ENCODE measurements around the gene MYO3A. TPM values are rescaled to one million over a fixed set of nuclear protein-coding genes. Genes with fewer than 3 reads are reported as not detected.

MYO3A gene
- total RNA-seq, 1 experiment from 2014 or later = not detected

DNA sequence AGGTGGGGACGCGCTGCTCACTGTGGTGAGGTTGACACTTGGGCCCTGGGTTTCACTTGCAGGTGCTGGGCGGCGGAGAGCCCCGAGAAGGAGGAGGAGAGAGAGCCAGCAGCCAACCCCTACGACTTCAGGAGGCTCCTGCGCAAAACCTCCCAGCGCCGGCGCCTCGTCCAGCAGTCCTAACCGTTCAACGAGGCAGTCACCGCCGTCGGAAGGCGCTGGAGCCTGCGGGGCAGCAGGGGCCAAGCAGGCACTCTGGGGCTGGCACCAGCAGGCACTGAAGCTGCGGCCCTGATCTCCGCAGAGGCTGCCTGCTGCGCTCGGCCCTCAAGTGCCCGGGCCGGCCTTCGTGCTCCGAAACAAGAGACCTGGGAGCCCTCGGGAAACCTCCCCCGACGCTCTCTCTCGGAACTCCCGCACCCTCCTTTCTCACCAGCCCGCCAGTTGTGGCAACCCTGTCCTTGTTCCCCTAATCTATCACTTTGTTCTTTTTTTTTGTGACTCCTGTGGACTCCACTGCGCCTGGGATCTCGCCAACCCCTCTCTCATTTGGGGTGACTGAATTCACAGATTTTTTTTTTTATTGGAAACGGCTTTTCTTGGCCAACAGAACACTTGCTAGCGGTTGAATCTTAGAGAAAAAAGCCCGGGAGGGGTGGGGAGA, 277.9 kb downstream of the MYO3A start:
- Histone ChIP-seq H3K27me3 (ENCODE audit: control insufficient read depth, insufficient read depth, low read length) (peaks cover 4% of the 10 kb centered on the region; the same call in 1 of the 2 replicates), H3K27ac (ENCODE audit: low read length) (no peak overlapping the region), H3K4me3 (ENCODE audit: low read depth in 2 of 2, low read length in 2 of 2) (no peak overlapping the region), H3K36me3 (ENCODE audit: control insufficient read depth, insufficient read depth, low read length) (no peaks in the 10 kb centered on the region), H3K4me1 (ENCODE audit: control insufficient read depth, insufficient read depth, low read length) (no peaks in the 10 kb centered on the region), H3K9me3 (ENCODE audit: control insufficient read depth, insufficient read depth, low read depth, low read length) (no peaks in the 10 kb centered on the region)
- no TSS peak for BruUV-seq (replicated peaks)
- in situ Hi-C loops (cut with HindIII; ENCODE audit: low pct_unique_long_range_greater_than_20kb, low sequenced_read_pairs) (no loop called here), intact Hi-C loops (cut with micrococcal nuclease; ENCODE audit: unreplicated experiment) (no loop called here)
- DNase-seq (ENCODE audit: low read depth, low spot score) (no peak), ATAC-seq (no peak)
- CTCF ChIA-PET = no interaction called here
- TF ChIP-seq, protein P1, sequence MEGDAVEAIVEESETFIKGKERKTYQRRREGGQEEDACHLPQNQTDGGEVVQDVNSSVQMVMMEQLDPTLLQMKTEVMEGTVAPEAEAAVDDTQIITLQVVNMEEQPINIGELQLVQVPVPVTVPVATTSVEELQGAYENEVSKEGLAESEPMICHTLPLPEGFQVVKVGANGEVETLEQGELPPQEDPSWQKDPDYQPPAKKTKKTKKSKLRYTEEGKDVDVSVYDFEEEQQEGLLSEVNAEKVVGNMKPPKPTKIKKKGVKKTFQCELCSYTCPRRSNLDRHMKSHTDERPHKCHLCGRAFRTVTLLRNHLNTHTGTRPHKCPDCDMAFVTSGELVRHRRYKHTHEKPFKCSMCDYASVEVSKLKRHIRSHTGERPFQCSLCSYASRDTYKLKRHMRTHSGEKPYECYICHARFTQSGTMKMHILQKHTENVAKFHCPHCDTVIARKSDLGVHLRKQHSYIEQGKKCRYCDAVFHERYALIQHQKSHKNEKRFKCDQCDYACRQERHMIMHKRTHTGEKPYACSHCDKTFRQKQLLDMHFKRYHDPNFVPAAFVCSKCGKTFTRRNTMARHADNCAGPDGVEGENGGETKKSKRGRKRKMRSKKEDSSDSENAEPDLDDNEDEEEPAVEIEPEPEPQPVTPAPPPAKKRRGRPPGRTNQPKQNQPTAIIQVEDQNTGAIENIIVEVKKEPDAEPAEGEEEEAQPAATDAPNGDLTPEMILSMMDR (IDR thresholded peaks at IDR 0.05) = no peak
- TF ChIP-seq TCF7L2 (IDR thresholded peaks at IDR 0.05; ENCODE audit: low read depth, low read length) (no peak), POLR2AphosphoS5 (IDR thresholded peaks at IDR 0.05; ENCODE audit: low read depth, low read length) (no peak), SIN3A (IDR thresholded peaks at IDR 0.05; ENCODE audit: borderline replicate concordance, insufficient read depth, low read depth, low read length) (no peak)
- TF ChIP-seq, protein P2, sequence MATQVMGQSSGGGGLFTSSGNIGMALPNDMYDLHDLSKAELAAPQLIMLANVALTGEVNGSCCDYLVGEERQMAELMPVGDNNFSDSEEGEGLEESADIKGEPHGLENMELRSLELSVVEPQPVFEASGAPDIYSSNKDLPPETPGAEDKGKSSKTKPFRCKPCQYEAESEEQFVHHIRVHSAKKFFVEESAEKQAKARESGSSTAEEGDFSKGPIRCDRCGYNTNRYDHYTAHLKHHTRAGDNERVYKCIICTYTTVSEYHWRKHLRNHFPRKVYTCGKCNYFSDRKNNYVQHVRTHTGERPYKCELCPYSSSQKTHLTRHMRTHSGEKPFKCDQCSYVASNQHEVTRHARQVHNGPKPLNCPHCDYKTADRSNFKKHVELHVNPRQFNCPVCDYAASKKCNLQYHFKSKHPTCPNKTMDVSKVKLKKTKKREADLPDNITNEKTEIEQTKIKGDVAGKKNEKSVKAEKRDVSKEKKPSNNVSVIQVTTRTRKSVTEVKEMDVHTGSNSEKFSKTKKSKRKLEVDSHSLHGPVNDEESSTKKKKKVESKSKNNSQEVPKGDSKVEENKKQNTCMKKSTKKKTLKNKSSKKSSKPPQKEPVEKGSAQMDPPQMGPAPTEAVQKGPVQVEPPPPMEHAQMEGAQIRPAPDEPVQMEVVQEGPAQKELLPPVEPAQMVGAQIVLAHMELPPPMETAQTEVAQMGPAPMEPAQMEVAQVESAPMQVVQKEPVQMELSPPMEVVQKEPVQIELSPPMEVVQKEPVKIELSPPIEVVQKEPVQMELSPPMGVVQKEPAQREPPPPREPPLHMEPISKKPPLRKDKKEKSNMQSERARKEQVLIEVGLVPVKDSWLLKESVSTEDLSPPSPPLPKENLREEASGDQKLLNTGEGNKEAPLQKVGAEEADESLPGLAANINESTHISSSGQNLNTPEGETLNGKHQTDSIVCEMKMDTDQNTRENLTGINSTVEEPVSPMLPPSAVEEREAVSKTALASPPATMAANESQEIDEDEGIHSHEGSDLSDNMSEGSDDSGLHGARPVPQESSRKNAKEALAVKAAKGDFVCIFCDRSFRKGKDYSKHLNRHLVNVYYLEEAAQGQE (IDR thresholded peaks at IDR 0.05; ENCODE audit: insufficient read depth in 1 of 2, low read depth in 2 of 2, low read length in 1 of 2) = no peak
- POLR2A ChIA-PET = no interaction called here

DNA sequence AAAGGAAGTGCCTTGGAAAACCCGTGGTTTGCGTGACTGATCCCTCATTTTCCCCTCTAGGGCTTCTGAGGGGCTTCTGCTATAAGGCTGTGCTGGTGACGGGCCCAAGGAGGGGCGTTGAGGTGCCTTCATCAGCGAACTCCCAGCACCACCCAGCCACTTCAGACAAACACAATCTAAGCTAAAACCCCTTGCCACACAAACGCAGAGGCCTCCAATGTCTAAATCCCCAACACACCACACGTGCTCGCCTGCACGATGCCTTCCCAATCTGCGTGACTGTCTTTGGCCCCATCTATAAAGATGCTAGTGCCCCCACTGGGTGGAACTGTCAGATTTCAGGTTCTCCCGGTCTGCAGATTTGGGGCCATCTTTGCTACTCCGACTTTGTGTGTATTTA, 278.5 kb downstream of the MYO3A start:
- H3K27me3 ChIP-seq (ENCODE audit: control insufficient read depth, insufficient read depth, low read length) = peaks cover 4% of the 10 kb centered on the region; the same call in 1 of the 2 replicates
- TF ChIP-seq SIN3A (IDR thresholded peaks at IDR 0.05; ENCODE audit: borderline replicate concordance, insufficient read depth, low read depth, low read length) (no peak), POLR2AphosphoS5 (IDR thresholded peaks at IDR 0.05; ENCODE audit: low read depth, low read length) (no peak), TCF7L2 (IDR thresholded peaks at IDR 0.05; ENCODE audit: low read depth, low read length) (no peak)
- no peaks in the 10 kb centered on the region for H3K4me1 ChIP-seq (ENCODE audit: control insufficient read depth, insufficient read depth, low read length)
- in situ Hi-C loops (cut with HindIII; ENCODE audit: low pct_unique_long_range_greater_than_20kb, low sequenced_read_pairs) (no loop called here), intact Hi-C loops (cut with micrococcal nuclease; ENCODE audit: unreplicated experiment) (no loop called here)
- no peak overlapping the region for H3K27ac ChIP-seq (ENCODE audit: low read length)
- ChIA-PET POLR2A (no interaction called here), CTCF (no interaction called here)
- H3K9me3 ChIP-seq (ENCODE audit: control insufficient read depth, insufficient read depth, low read depth, low read length) = no peaks in the 10 kb centered on the region
- BruUV-seq (replicated peaks) = no TSS peak
- no peak for DNase-seq (ENCODE audit: low read depth, low spot score)
- no peaks in the 10 kb centered on the region for H3K36me3 ChIP-seq (ENCODE audit: control insufficient read depth, insufficient read depth, low read length)
- ATAC-seq = no peak
- H3K4me3 ChIP-seq (ENCODE audit: low read depth in 2 of 2, low read length in 2 of 2) = no peak overlapping the region

DNA sequence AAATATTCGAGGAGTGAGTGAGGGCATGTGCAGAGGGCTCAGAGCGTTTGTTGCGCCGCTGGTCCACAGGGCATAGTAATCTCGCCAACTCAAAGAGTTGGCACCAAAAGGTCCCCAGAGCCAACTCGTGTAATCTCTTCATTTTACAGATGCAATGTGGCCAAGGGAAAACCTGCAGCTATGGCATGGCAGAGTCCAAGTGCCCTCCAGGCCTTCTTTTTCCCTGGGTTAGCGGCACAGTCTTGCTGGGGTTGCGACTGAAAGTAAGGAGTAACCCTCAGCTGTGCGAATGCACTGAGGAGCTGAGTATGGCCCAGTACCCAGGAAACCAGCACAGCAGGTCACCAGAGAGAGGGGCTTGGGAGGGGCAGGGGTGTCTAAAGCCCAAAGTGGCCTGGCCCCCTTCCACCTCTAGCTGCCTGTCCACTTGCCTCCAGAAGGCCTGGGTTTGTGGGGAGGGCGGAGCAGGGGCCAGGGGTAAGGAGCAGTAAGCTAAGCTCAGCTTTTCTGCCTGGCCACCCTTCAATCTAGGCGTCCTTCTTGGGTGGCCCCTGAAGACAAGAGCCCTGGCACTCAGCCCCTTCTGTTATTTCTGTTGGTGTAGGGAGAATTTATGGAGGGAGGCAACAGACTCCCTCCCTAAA, 279.2 kb downstream of the MYO3A start:
- Histone ChIP-seq H3K4me1 (ENCODE audit: control insufficient read depth, insufficient read depth, low read length) (no peaks in the 10 kb centered on the region), H3K27me3 (ENCODE audit: control insufficient read depth, insufficient read depth, low read length) (peaks cover 4% of the 10 kb centered on the region; the same call in 1 of the 2 replicates), H3K27ac (ENCODE audit: low read length) (no peak overlapping the region), H3K4me3 (ENCODE audit: low read depth in 2 of 2, low read length in 2 of 2) (no peak overlapping the region), H3K9me3 (ENCODE audit: control insufficient read depth, insufficient read depth, low read depth, low read length) (no peaks in the 10 kb centered on the region), H3K36me3 (ENCODE audit: control insufficient read depth, insufficient read depth, low read length) (no peaks in the 10 kb centered on the region)
- TF ChIP-seq SIN3A (IDR thresholded peaks at IDR 0.05; ENCODE audit: borderline replicate concordance, insufficient read depth, low read depth, low read length) (no peak), POLR2AphosphoS5 (IDR thresholded peaks at IDR 0.05; ENCODE audit: low read depth, low read length) (no peak), TCF7L2 (IDR thresholded peaks at IDR 0.05; ENCODE audit: low read depth, low read length) (no peak)
- TF ChIP-seq, protein P2 (IDR thresholded peaks at IDR 0.05; ENCODE audit: insufficient read depth in 1 of 2, low read depth in 2 of 2, low read length in 1 of 2) = no peak
- TF ChIP-seq, protein P1 (IDR thresholded peaks at IDR 0.05) = no peak
- intact Hi-C loops (cut with micrococcal nuclease; ENCODE audit: unreplicated experiment) (no loop called here), in situ Hi-C loops (cut with HindIII; ENCODE audit: low pct_unique_long_range_greater_than_20kb, low sequenced_read_pairs) (no loop called here)
- no peak for DNase-seq (ENCODE audit: low read depth, low spot score)
- ATAC-seq = no peak
- CTCF ChIA-PET = no interaction called here
- BruUV-seq (replicated peaks) = no TSS peak
- POLR2A ChIA-PET = no interaction called here
